GM23248 (cell line): ENCODE measurements around the gene LRRC3.

Experiments
- EZH2 ChIP-seq: fragments of 200-600 bp; sonication (generic); IDR thresholded peaks from 2 replicates; pipeline ENCODE4 v1.6.1; 2018; ENCODE audit warnings: antibody characterized with exemption, mild to moderate bottlenecking; ENCODE audit not compliant: insufficient read depth, poor library complexity, severe bottlenecking
- EZH2phosphoT487 ChIP-seq: fragments of 200-600 bp; sonication (generic); IDR thresholded peaks from 2 replicates; pipeline ENCODE4 v1.6.1; 2018; ENCODE audit warnings: antibody characterized with exemption, moderate library complexity, mild to moderate bottlenecking, low read depth; ENCODE audit not compliant: insufficient read depth

GRCh38 chr21:44510508-44511218 lies 55.4 kb downstream of the LRRC3 start:
- TF ChIP-seq EZH2 (no peak), EZH2phosphoT487 (no peak)
